H9 (cell line): Measurements from ENCODE around the gene TIFAB. TPM values are rescaled to one million over a fixed set of nuclear protein-coding genes. Genes with fewer than 3 reads are reported as not detected.
A peak's percentile ranks its signal among the peaks of the same experiment; 100 is the strongest.

ENCODE experiments used
- DNase-seq: peaks from one replicate; pipeline ENCODE4 v3.0.0-alpha.2; 2017
- H2AFZ ChIP-seq: one replicate; pipeline ENCODE4 v1.6.1; 2013; ENCODE audit warnings: mild to moderate bottlenecking, low read length, control low read depth, moderate library complexity
- H2AK5ac ChIP-seq: 2 replicates; pipeline ENCODE4 v1.6.1; 2013; ENCODE audit warnings: low read length, control low read depth, mixed read lengths; ENCODE audit not compliant: insufficient read length
- H2BK120ac ChIP-seq: one replicate; pipeline ENCODE4 v1.6.1; 2013; ENCODE audit warnings: low read depth, mild to moderate bottlenecking, low read length, control low read depth, inconsistent platforms; ENCODE audit not compliant: poor library complexity, severe bottlenecking
- H2BK12ac ChIP-seq: 2 replicates; pipeline ENCODE4 v1.6.1; 2013; ENCODE audit warnings: low read length, control low read depth, mixed read lengths, low read depth; ENCODE audit not compliant: insufficient read length
- H2BK15ac ChIP-seq: 2 replicates; pipeline ENCODE4 v1.6.1; 2013; ENCODE audit warnings: low read depth, low read length, control low read depth
- H2BK20ac ChIP-seq: one replicate; pipeline ENCODE4 v1.6.1; 2013; ENCODE audit warnings: low read depth, mild to moderate bottlenecking, low read length, control low read depth, inconsistent platforms; ENCODE audit not compliant: poor library complexity, severe bottlenecking
- H2BK5ac ChIP-seq: 2 replicates; pipeline ENCODE4 v1.6.1; 2013; ENCODE audit warnings: low read length, control low read depth, mixed read lengths; ENCODE audit not compliant: insufficient read length
- H3K14ac ChIP-seq: 2 replicates; pipeline ENCODE4 v1.6.1; 2013; ENCODE audit warnings: low read length, control low read depth; ENCODE audit not compliant: insufficient read depth
- H3K18ac ChIP-seq: 2 replicates; pipeline ENCODE4 v1.6.1; 2013; ENCODE audit warnings: low read depth, mild to moderate bottlenecking, mixed read lengths, low read length, control low read depth; ENCODE audit not compliant: insufficient read length
- H3K23ac ChIP-seq: 2 replicates; pipeline ENCODE4 v1.6.1; 2013; ENCODE audit warnings: low read length, control low read depth, mixed read lengths, low read depth; ENCODE audit not compliant: insufficient read length
- H3K23me2 ChIP-seq: 2 replicates; pipeline ENCODE4 v1.6.1; 2013; ENCODE audit warnings: low read depth, mild to moderate bottlenecking, mixed read lengths, low read length, control low read depth; ENCODE audit not compliant: insufficient read length, poor library complexity, severe bottlenecking
- H3K27ac ChIP-seq: 2 replicates; pipeline ENCODE4 v1.5.1; 2013; ENCODE audit warnings: low read length, control low read depth, mixed read lengths, low read depth; ENCODE audit not compliant: insufficient read length
- H3K27me3 ChIP-seq: 2 replicates; pipeline ENCODE4 v1.6.1; 2013; ENCODE audit warnings: low read length, control low read depth, inconsistent platforms; ENCODE audit not compliant: insufficient read depth
- H3K4ac ChIP-seq: 2 replicates; pipeline ENCODE4 v1.6.1; 2013; ENCODE audit warnings: low read depth, mild to moderate bottlenecking, control low read depth, inconsistent platforms, low read length, moderate library complexity
- H3K4me1 ChIP-seq: 2 replicates; pipeline ENCODE4 v1.6.1; 2013; ENCODE audit warnings: low read length, control low read depth, inconsistent platforms; ENCODE audit not compliant: insufficient read depth
- H3K4me2 ChIP-seq: 2 replicates; pipeline ENCODE4 v1.6.1; 2013; ENCODE audit warnings: low read length, control low read depth, mixed read lengths; ENCODE audit not compliant: insufficient read length, insufficient read depth
- H3K56ac ChIP-seq: 2 replicates; pipeline ENCODE4 v1.6.1; 2013; ENCODE audit warnings: low read depth, mild to moderate bottlenecking, mixed read lengths, low read length, control low read depth; ENCODE audit not compliant: insufficient read length
- H3K79me1 ChIP-seq: 2 replicates; pipeline ENCODE4 v1.6.1; 2013; ENCODE audit warnings: low read depth, mild to moderate bottlenecking, moderate library complexity, low read length, control low read depth, inconsistent platforms; ENCODE audit not compliant: insufficient read depth, poor library complexity, severe bottlenecking
- H3K79me2 ChIP-seq: 2 replicates; pipeline ENCODE4 v1.6.1; 2013; ENCODE audit warnings: low read length, control low read depth, inconsistent platforms; ENCODE audit not compliant: insufficient read depth
- H3K9ac ChIP-seq: 2 replicates; pipeline ENCODE4 v1.6.1; 2013; ENCODE audit warnings: low read length, control low read depth, mixed read lengths; ENCODE audit not compliant: insufficient read length; ENCODE audit errors: extremely low read depth
- H3K9me3 ChIP-seq: one replicate; pipeline ENCODE4 v1.6.1; 2013; ENCODE audit warnings: low read depth, low read length, inconsistent platforms; ENCODE audit not compliant: control insufficient read depth
- H3T11ph ChIP-seq: one replicate; pipeline ENCODE4 v1.6.1; 2013; ENCODE audit warnings: mild to moderate bottlenecking, low read length, control low read depth, inconsistent platforms
- H4K20me1 ChIP-seq: one replicate; pipeline ENCODE4 v1.6.1; 2013; ENCODE audit not compliant: control insufficient read depth, insufficient read length, insufficient read depth
- H4K5ac ChIP-seq: 2 replicates; pipeline ENCODE4 v1.6.1; 2013; ENCODE audit warnings: low read depth, mild to moderate bottlenecking, mixed read lengths, low read length, control low read depth; ENCODE audit not compliant: insufficient read length
- H4K8ac ChIP-seq: replicated peaks from 2 replicates; pipeline ENCODE4 v1.6.1; 2013; ENCODE audit warnings: low read length, control low read depth, mixed read lengths, low read depth; ENCODE audit not compliant: insufficient read length
- H4K91ac ChIP-seq: 2 replicates; pipeline ENCODE4 v1.6.1; 2013; ENCODE audit warnings: low read depth, mild to moderate bottlenecking, moderate library complexity, mixed read lengths, low read length, control low read depth; ENCODE audit not compliant: insufficient read length
- H3K27ac Mint-ChIP-seq, 3 experiments: 2 replicates in 2 of 3; 3 replicates in 1 of 3; pipeline ENCODE4 v1.8.0; 2020 to 2021; ENCODE audit warnings: mixed read lengths in 3 of 3, mild to moderate bottlenecking in 1 of 3, moderate library complexity in 1 of 3
- H3K27me3 Mint-ChIP-seq: 2 replicates; pipeline ENCODE4 v1.8.0; 2021; ENCODE audit warnings: low read depth, mild to moderate bottlenecking, moderate library complexity, mixed read lengths
- H3K36me3 Mint-ChIP-seq, 3 experiments: 2 replicates in 2 of 3; 3 replicates in 1 of 3; pipeline ENCODE4 v1.8.0; 2020 to 2021; ENCODE audit warnings: low read depth in 3 of 3, mixed read lengths in 3 of 3; ENCODE audit not compliant: insufficient read depth in 1 of 3
- H3K4me1 Mint-ChIP-seq, 2 experiments: 2 replicates each; pipeline ENCODE4 v1.8.0; 2020; ENCODE audit warnings: mixed read lengths in 2 of 2
- H3K4me3 Mint-ChIP-seq, 2 experiments: 2 replicates in 1 of 2; 3 replicates in 1 of 2; pipeline ENCODE4 v1.8.0; 2020 to 2021; ENCODE audit warnings: mild to moderate bottlenecking in 2 of 2, mixed read lengths in 2 of 2, moderate library complexity in 1 of 2
- H3K9me3 Mint-ChIP-seq, 2 experiments: 2 replicates in 1 of 2; 3 replicates in 1 of 2; pipeline ENCODE4 v1.8.0; 2020; ENCODE audit warnings: mild to moderate bottlenecking in 2 of 2, mixed read lengths in 2 of 2, moderate library complexity in 1 of 2
- CTCF ChIP-seq: fragments of 200-600 bp; sonication (generic); conservative IDR thresholded peaks from 3 replicates; pipeline ENCODE4 v1.8.0; 2021; ENCODE audit warnings: antibody characterized with exemption, mild to moderate bottlenecking
- WGBS: extraction: QIAGEN DNeasy Blood & Tissue Kit; methylation state at CpG from one replicate; pipeline ENCODE4 v1.1.7; 2013; ENCODE audit warnings: missing lambda C conversion rate, low lambda C conversion rate, mixed read lengths; ENCODE audit not compliant: insufficient read length; ENCODE audit errors: extremely low coverage; 5-methylcytosine and 5-hydroxymethylcytosine counted together
- total RNA-seq: library from RNA; stranded (reverse); gene quantifications from 2 replicates; pipeline ENCODE4 v1.2.1, GENCODE V29; 2021

The TIFAB gene
- total RNA-seq, 1 experiment from 2014 or later = not detected

DNA sequence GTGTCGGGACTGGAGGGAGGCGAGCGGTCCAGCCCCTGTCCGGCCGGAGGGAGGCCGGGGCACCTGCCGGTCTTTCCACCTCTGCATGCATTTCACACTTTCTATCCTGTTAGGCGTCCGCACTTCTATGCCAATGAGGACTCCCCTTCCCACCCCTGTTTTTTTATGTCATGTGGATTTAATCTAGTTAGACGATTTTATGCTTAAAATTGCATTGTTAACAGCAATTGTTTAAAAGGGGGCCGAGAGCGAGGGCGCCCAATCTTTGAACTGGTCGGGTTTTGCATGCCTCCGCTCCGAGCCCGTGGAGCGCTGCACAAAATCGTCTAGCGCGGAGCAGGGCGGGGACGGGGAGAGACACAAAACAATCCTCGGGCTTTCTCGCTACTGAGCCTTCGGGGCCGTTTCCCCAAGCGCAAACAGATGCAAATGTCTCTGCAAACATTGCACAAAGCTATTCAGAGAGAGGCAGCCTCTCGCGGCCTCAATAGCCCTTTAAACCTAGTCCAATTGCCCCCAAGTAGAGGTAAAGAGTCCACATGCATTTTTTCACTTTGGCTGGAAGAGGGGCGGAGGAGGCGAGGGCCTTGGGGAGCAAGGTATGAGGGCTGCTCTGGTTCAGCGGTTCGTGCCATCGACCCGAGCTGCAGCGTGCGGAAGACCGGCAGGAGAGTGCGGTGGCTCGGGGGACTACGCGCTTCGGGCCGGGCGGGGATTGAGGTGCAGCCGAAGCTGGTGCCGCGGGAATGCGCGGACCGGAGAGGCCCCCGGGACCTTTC, 37.5 kb upstream of the TIFAB start:
- peak; percentile 59 for DNase-seq
- Histone ChIP-seq H2BK20ac (no peak overlapping the region), H2BK15ac (no peak overlapping the region), H3K9me3 (no peaks in the 10 kb centered on the region), H3K27me3 (peaks cover 90% of the 10 kb centered on the region), H3K23me2 (peaks cover 24% of the 10 kb centered on the region), H2BK120ac (no peak overlapping the region), H3K23ac (no peak overlapping the region), H3K4me2 (peak overlapping the region; percentile 46), H3K18ac (no peak overlapping the region), H3K4me1 (peaks cover 2% of the 10 kb centered on the region; the same call in 1 of the 2 replicates), H2AFZ (no peak overlapping the region), H3T11ph (no peak overlapping the region), H4K5ac (no peak overlapping the region), H3K79me1 (no peaks in the 10 kb centered on the region), H2BK12ac (no peak overlapping the region), H3K56ac (no peak overlapping the region), H3K9ac (no peak overlapping the region), H3K14ac (no peak overlapping the region; the same call in 1 of the 2 replicates), H3K79me2 (no peaks in the 10 kb centered on the region), H3K27ac (no peak overlapping the region), H2BK5ac (no peak overlapping the region), H3K4ac (no peak overlapping the region), H4K91ac (no peak overlapping the region), H4K8ac (no peak overlapping the region), H4K20me1 (no peaks in the 10 kb centered on the region), H2AK5ac (no peak overlapping the region)
- Mint-ChIP-seq H3K27ac (no peak overlapping the region), H3K36me3 (0 out of 7 replicates have a peak, but pooled peaks cover 0 to 2% (median 0%) of the 10 kb centered on the region in 3 experiments), H3K4me1 (peaks cover 48 to 64% of the 10 kb centered on the region in 2 experiments), H3K9me3 (peaks cover 2 to 3% of the 10 kb centered on the region in 2 experiments; a peak in 1 of 5 replicates), H3K27me3 (no peaks in the 10 kb centered on the region), H3K4me3 (peak overlapping the region; percentile 52 to 84)
- no CpG with 5 or more reads among the region's 53 CpGs for WGBS
- no peak for TF ChIP-seq CTCF
